H4 (cell line): ENCODE measurements around the gene TRAPPC2L. TPM values are rescaled to one million over a fixed set of nuclear protein-coding genes. Genes with fewer than 3 reads are reported as not detected.
A peak's percentile ranks its signal among the peaks of the same experiment; 100 is the strongest.

Experiments used
- DNase-seq: peaks from one replicate; pipeline ENCODE4 v3.0.0-alpha.2; 2015; ENCODE audit warnings: low spot score
- total RNA-seq: library from RNA; depleted of rRNA; stranded (reverse); fragments of >200 nt; shearing (Covaris generic); gene quantifications from 2 replicates; pipeline ENCODE4 v1.2.3, GENCODE V29; 2014; rRNA removed

Gene TRAPPC2L, protein sequence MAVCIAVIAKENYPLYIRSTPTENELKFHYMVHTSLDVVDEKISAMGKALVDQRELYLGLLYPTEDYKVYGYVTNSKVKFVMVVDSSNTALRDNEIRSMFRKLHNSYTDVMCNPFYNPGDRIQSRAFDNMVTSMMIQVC
- 50.7 and 54.2 TPM in 2 replicates for total RNA-seq

DNA sequence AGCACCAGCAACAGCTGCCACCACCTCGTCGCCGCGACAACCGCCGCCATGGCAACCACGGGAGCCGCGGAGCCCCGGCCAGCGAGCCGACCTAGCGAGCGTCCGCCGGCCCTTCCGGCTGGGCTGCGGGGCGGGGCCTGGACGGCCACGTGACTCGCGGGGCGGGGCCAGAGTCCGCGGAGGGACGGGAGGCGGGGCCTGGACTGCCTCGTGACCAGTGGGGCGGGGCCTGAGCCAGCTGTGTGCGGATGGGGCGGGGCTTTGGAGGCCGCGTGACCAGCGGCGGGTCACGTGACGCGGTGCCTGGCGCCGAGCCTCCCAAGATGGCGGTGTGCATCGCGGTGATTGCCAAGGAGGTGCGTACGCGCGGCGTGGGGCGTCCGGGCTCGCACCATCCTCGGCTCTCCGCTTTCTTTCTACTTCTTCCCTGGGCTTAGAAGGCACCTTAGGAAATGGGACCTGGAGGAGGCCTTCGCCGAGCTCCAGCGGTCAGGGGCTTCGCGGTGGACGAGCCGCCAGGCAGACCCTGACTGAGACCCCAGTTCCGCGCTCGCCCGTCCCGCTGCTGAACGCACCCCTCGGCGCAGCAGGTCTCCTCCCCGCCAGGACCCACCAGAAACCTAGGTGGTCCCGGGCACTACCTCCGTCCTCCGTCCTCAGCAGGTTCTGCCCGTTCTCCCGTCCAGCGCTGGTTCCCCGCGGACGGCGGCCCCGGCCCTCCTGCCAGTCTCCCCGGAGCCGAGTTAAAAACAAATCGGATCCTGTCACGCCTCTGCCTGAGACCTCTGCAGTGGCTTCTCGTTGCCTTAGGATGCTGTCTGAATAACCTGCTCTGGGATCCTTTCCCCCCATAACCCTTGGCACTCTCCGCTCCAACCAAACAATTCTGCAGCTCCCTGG is at the start of gene TRAPPC2L, which contains the start of gene GALNS:
Gene TRAPPC2L (plus strand): TSS at position 300 of the 900 bp plus-strand sequence. CDS start 24 bp downstream, at position 324.
Gene GALNS (minus strand): TSS at position 120 of the 900 bp plus-strand sequence. CDS start 70 bp downstream, at position 50.
- peak; percentile 93 for DNase-seq

DNA sequence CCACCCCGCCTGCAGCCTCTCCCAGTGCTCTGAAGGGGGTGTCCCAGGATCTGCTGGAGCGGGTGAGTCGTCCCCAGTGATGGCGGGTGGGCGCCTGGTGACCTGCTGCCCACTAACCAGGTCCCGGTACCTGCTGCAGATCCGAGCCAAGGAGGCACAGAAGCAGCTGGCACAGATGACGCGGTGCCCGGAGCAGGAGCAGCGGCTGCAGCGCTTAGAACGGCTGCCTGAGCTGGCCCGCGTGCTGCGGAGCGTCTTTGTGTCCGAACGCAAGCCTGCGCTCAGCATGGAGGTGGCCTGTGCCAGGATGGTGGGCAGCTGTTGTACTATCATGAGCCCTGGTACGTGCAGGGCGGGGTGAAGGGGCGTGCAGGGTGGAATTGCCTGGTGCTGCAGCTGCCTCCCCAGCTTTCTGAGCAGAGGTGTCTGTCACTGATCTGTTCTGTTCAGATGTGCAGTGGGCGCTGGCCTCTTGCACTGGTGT is 49.7 kb upstream of the TRAPPC2L start:
- DNase-seq: no peak

DNA sequence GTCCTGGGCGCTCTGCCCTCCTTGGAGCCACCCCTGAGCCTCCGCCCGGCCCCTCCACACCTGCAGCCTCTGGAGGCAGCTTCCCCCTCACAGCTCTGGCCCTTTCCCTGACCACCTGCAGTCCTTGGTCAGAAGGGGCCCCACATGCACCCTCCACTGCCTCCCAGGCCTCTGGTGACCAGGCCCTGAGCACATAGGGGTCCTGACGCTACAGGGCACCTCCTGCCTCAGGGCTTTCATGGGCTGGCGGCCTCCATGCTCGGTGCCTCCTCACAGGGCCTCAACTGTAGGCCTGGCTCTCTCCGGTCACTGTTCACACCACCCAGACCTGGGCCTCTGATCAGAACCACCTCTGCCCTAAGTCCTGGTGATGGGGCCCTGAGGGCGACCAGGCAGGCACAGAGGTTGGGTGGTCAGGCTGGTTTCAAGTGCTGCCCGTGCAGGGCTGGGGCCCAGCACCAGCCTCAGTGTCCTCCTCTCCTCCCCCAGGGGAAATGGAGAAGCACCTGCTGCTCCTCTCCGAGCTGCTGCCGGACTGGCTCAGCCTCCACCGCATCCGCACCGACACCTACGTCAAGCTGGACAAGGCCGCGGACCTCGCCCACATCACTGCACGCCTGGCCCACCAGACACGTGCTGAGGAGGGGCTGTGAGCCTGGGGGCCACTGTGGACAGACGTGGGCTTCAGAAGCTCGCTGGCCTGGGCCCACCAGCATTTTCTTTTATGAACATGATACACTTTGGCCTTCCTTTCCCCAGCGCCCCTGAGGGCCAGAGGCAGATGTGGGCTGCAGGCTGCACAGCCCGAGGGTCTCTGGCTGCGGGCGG is 49.1 kb upstream of the TRAPPC2L start:
- no peak for DNase-seq

DNA sequence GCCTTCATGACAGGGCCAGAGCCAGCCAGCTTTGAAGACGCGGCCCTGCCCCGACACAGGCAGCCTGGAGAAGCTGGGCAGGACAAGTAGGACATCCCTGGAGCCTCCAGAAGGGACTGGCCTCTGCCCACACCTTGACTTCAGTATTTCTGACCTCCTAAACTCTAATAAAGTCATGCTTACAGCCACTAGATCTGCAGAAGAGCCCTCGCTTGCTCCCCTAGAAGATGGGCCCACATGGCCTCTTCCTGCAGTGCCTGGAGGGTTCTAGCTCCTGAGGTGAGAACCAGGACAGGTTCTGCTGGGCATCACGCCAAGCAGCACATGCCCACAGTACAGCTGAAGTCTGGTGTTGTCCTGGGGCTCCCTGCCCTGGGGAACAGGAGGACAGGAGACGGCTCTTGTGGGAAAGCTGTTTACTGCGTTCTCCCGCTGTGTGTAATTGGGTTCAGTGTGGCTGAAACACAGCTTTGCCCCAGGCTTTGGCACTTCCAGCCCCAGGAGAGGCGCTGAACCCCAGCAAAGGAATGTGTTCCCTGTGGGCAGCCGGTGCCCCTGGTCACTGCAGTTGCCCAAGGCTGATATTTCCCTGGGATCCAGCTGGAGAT is 47.8 kb upstream of the TRAPPC2L start:
- no peak for DNase-seq

DNA sequence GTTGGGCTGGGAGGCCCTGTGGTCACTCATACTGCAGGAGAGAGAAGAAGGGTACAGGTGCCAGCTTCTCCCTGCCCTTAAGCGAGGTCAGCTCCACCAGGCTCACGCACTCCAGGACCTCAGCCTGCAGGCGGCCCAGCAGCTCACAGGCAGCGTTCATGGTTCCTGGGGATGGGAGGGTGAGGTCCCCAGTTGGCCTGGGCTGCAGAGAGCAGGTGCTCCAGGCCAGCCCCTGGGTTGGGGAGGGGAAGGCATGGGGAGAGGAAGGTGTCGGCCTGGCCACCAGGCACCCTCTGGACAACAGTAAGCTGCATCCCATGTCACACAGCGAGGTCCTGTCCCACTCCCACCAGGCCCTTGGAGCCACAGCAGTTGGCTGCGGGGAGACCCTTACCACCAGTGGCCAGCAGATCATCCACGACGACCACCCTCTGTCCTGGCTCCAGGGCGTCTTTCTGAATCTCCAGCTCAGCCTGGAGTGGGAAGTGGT is 47.2 kb upstream of the TRAPPC2L start:
- no peak for DNase-seq

DNA sequence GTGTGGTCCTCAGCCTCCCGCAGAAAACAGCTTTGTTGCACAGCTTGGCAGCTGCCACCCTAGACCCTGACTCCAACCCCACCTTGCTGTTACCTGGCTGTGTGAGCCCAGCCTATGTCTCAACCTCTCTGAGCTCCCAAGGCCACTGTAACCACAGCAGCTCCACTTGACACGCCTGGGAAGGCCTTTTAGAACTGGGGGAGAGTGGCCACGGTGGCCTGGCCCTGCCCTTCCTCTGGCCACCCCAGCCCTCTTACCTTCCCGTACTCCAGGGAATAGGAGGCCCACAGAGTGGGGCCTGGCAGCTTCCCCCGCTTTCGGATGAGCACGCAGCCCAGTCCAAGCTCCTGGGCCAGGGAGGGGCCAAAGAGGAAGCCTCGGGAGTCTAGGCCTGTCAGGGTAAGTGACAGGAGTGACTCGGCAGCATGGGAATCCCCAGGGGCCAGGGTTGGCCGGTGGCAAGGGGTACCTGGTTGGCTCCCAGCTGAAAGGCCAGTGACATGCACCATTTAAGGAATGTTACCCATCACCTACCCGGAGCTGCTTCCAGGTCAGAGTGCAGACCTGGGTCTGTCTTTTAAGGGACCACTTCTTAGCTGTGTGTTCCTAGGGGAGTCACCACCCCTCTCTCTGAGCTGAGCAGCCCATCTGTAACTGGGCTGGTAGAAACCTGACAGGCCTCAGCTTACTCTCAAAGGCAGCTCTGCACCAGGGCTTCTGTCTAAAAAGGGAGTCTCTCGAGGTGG is 46.6 kb upstream of the TRAPPC2L start:
- DNase-seq: no peak

DNA sequence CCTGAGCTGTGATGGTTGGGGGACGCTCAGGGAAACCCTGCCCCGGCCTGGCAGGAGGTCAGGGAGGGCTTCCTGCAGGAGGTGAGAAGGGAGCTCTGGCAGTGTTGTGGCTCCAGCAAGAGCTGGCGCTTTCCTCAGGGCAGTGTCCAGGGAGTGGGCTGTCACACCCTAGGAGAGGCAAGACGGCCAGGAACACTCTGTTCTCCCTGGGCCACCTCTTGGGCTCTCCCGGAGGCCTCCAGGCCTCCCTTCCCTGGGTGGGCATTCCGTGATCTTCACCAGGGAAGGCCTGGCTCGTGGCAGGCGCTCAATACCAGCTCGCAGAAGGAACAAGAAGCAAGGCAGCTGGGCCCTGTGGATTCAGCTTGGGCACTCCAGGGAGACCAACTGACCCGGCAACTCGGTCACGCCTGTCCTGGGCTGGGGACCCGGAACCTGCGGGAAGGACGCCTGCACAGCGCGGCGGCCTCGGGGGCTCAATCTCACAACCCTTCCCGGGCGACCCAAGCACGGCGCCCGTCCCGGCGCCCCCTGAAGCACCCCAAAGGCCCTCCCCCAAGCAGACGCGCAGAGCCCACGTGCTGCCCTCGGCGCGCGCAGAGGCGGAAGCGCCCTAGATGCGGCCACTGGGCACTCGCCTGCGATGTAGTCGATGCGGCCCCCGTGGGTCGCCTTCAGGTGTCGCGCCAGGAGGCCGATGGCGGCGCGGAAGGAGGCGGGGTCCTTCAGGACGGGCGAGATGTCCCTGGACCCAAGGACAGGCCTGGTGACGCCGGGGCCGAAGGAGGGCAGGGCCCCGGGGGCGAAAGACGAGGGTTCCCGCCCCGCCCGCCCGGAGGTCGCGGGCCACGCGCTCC is 45.8 kb upstream of the TRAPPC2L start:
- peak; percentile 79 for DNase-seq

DNA sequence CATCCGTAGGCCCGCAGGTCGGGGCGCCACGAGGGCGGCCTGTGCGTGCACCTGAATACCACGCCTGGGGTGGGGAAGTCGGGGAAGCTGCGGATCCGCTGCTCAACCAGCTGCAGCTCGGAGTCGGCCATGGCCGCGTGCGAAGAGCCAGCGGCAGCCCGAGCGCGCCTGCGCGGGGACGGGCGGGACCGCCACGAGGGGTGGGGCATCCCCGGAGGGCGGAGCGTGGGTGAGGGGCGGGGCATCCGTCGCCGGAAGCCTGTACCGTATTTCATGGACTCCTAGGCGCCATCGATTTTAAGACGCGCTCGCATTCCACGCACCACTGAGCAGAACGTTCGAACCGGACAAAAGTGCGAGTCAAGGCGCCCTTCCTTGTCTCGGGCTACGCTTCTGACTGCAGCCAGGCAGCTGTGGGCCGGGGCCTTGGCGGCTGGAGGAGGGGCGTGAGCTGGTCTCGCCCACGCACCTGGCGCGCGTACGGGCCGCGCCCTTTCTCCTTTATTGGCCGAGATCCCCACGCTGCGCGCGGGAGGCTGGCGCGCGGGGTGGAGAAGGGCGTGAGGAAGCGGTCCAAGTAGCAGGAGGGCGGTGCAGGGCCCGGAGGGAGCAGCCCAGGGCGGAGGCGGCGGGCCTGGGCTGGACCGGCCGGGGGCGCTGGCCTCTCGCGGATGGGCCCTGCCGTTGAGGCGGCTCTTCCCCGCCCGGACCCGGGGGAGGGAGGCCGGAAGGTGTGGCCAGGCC is 45.0 kb upstream of the TRAPPC2L start, which contains the start of gene APRT:
Gene APRT (minus strand): TSS at position 160 of the 744 bp plus-strand sequence. CDS start 29 bp downstream, at position 131.
- peak; percentile 95 for DNase-seq

DNA sequence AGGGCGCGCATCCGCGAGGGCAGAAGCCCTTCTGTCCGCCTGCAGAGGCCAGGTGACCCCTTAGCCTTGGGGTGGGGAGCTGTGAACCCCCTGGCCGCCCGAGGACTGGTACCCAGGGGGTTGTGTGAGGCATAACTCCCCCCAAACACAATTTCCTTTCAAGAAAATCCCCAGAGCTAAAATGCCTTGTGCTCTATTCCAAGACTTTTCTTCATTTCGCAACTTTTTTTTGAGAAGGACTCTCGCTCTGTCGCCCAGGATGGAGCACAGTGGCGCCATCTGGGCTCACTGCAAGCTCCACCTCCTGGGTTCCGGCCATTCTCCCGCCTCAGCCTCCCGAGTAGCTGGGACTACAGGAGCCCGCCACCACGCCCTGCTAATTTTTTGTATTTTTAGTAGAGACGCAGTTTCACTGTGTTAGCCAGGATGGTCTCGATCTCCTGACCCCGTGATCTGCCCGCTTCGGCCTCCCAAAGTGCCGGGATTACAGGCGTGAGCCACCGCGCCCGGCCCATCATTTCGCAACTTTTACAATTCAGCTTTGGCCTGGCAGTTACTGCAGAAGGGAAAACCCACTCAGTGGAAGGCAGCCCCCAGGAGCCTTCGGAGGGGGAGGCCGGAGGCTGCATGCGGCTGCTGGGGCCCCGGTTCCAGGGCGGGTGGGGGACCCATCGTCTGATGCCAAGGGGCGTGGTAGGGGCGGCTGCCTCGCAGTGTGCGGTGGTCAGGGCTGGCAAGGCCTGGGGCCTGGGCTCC is 44.2 kb upstream of the TRAPPC2L start:
- peak; percentile 66 for DNase-seq

DNA sequence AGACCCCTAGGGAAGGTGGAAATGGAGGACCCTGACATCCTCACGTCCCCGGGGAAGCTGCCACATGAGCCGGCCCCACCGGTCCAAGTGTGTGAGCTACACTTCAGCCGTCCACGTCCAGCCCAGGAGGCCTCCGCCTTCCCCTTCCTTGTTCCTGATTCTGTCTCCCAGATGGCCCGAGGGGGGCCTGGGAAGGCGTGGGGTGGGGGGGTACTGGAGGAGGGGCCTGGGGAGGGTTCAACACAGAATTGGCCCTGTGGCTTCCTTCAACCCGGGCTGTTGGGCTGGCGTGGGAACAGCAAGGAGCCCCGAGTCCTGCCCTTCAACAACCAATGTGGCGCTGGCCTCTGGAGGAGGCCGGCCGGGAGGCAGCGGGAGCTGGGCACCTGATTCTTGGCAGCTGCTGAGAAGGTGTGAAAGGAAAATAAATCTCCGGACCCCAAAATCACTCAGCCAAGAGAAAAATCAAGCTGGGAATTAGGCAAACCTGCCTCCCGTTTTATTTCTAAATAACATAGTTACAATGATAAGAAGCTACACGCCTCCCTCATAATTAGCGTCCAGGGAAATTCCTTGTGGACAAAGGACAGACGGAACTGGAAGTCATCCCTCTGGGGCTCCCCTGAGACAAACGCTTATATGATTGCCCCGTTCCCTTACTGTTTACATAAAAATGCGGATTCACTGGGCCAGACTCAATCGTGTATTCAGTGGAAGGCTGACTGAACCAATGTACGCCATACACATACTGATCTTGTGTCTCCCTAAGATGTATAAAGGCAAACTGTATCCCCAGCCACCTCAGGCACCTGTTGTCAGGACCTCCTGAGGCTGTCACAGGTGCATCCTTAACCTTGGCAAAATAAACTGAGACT is 43.4 kb upstream of the TRAPPC2L start:
- DNase-seq: no peak

DNA sequence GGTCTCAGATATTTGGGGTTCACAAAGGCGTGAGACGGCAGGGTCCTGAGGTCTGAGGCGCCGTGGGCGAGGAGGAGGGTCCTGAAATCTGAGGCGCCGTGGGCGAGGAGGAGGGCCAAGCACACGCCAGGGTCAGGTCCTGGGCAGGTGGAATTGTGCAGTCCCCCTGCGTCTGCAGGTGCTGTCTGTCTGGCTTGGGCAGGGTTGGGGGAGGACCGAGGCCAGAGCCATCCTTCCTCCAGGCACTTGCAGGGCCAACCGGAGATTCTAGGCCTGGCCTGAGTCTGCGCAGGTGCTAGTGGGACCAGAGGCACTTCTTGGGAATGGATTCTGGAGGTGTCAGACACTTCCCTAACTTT is 42.8 kb upstream of the TRAPPC2L start:
- DNase-seq: no peak

DNA sequence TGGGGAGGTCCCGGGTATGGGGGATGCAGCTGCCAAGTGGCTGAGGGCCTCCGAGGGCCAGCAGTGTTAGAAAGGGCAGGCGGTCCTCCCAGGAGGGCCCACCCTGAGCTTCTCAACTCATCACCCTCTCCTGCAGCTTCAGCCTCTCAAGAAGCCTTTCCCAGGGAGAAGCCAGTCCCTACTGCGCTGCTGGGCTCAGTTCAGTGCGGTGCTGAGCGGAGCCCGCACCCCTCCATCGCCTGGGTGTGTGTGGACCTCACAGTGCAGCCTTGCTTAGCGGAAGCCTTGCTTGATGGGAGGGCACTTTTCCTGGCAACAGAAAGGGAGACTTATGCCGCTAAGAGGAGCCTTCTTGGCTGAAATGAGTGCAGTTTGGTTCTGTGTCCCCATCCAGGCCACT is 41.7 kb upstream of the TRAPPC2L start:
- DNase-seq: no peak

DNA sequence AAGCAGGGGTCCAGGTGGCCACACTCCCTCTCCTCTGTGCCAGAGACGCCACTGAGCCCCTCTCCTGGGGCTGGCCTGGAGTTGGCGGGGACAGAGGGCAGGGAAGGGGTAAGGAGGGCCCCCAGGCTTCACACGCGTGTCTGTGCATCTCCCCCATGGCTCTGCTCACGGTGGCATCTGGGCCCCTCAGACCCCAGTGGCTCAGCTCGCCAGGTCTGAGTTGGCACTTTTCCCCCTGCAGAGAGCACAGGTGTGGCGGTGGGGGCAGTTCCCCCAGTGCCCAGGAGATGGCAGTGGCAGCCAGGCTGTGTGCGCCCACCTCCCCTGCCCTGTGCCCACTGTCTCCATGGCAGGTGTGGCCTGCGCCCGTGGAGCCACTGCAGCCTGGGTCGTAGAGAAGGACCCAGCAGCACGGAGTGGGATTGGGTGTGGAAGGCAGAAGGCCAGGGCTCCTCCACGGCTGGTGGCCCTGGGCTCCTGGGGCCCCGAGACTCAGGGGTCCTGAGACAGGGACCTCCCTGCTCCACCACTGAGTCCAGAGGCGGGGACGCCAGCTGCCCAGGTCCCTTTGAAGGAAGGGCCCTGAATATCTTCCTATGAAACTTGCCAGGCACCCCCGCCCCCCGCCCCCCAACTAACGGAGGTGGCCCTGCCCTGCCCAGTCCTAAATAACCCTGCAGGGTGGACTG is 40.9 kb upstream of the TRAPPC2L start:
- no peak for DNase-seq

DNA sequence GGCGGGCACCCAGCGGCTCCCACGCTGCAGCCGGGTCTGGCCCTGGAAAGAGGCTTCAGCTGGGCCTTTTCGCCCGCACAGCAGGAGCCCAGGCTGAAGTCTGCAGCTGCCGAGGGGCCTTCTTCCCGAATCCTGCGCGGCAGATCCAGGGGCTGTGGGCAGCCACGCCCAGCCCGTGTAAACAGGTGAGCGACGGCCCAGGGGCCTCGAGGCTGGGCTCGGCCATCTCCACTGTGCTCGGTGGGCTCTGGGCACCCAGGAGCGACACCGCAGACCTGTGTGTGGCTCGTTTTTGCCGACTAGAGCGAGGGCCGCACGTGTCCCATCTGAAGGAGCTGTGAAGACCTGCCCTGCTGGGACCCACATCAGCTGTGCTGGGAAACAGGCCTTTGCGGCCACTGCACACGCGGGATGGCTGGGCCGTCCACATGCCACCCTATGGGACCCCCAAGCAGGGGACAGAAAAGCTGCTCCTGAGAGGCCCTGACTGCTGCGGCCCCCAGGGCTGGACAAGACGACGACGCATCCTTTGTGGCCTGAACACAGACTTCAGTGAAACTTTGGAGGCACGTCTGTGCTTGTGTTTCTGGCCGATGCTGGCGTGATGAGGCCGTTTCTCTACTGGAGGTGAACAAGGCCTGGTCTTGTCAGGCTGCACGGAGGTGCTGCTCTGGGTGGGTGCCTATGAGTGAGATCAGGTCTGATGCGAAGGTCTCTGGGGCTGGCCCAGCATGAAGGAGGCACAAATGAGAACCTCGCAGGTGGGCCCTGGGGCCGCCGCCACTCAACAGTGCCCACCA is 40.0 kb upstream of the TRAPPC2L start:
- no peak for DNase-seq

DNA sequence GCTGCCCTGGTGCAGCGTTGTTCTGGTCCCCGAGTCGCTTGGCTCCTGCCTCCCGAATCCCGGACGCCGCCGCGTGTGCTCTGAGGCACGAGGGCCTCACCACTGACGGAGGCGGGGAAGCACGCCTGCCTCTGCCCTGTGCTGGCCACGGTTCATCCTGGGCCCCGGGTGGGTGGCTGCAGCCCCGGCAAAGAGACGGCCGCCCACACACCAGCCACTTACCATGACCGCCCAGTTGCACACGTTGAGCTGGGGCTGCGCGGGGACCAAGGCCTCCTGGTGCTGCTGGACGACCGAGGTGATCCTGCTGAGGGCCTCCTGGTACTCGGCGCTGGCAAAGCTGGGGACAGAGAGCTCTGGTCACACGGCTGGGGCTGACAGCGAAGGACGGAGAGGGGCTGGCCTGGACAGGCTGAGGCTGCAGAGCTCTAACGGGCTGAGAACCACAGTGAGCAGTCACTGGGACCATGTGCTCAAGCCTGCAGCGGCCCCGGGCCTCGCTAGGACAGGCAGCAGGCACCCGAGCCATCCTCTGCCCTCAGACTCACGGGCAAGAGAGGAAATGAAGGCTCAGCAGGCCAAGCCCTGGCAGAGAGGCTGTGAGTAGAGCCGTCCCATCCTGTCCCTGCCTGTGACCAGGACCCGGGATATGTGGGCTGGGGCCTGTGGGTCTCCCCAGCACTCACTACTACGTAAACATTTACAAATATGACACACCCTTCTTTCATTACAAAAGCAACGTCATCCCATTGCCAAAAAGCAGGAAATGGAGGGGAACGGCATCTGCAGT is 38.9 kb upstream of the TRAPPC2L start:
- no peak for DNase-seq
